ENCODE results near the gene BRME1.

Gene BRME1

DNA sequence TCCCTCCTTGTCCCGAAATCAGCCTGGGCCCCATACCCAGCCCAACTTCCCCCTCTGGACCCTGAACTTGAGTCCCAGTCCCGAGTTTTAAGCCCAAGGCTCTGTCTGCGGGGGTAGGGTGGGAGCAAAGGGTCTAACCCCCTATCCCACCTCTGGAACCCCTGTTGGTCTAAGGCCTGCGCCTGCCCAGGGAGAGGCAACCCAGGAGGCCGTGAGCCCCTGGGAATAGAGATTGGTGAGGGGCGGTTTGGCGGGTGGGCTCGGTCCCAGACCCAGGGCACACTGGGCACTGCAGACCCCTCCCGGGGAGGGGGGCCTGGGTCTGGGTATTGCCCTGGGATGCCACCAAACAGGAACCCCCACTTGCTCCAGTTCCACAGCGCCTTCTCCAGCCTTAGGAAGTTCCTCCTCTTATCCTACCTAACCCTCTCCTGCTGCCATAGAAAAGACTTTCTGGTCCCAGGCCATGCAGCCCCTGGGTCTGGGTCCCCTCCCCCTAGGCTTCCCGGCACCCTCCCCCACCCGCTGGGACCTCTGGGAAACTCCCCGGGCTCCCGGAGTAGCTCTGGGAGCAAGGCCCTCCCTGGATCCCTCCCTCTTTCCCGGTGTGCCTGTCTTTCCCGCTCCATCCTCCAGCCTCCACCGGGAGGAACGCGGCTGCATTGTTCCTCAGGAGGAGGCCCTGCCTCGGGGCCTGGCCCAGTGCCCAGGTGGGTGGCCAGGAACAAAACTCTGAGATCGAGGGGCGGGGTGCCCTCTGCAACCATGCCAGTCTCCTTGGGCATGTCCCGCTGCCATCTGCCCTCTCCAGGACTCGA lies 62.6 kb downstream of the BRME1 start:
- FAIRE-seq = no peak

DNA sequence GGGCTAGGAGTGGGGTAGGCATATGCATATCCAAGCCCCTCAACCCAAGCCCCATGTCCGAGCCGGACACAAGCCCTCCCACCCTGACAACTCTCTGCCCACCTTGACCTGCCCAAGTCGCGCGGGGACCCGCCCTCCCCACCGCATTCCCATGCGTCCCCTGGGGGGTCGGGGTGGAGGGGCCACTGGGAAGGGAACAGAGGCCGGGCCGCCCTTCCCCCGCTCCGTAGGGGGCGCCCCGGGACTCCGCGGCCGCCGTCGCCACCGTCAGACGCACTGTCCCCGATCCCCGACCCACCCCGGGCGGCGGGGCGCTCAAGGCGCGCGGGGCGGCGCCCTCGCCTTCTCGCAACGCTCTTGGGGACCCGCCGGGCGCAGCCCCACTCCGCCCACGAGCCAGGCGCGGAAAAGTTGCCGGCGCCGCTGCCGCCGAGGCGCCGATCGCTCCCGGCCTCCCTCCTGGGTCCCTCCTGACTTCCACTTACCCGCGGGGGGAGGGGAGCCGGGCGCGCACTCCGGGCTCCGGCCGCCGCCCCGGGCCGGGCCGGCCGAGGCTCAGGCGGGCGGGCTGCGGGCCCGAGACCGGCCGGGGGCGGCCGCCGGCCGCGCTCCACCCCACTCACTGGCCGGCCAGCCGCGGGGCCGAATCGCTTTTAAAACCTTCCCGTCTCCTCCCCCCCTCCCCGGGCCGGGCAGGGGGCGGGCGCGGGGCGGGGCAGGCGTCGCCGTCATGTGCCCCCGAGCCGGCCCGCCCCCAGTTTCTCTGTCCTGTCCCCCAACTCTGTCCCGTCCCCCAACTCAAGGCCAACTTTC lies 63.4 kb downstream of the BRME1 start:
- no peak for FAIRE-seq

DNA sequence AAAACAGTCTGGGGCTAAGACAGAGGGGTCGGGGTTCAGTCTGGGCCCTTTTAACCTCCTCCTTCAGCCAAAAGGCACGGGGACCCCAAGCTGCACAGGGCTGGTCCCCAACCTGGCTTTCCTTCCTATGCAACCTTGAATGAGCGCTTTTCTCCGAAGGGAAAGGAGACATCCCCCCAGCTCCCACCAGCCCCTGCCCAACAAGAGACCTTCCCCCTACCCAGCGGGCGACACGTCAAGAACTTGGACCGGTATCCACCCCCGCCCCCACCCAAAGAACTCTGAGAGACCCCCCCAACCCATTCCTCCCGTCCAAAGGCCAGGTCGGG lies 64.0 kb downstream of the BRME1 start:
- FAIRE-seq = no peak

DNA sequence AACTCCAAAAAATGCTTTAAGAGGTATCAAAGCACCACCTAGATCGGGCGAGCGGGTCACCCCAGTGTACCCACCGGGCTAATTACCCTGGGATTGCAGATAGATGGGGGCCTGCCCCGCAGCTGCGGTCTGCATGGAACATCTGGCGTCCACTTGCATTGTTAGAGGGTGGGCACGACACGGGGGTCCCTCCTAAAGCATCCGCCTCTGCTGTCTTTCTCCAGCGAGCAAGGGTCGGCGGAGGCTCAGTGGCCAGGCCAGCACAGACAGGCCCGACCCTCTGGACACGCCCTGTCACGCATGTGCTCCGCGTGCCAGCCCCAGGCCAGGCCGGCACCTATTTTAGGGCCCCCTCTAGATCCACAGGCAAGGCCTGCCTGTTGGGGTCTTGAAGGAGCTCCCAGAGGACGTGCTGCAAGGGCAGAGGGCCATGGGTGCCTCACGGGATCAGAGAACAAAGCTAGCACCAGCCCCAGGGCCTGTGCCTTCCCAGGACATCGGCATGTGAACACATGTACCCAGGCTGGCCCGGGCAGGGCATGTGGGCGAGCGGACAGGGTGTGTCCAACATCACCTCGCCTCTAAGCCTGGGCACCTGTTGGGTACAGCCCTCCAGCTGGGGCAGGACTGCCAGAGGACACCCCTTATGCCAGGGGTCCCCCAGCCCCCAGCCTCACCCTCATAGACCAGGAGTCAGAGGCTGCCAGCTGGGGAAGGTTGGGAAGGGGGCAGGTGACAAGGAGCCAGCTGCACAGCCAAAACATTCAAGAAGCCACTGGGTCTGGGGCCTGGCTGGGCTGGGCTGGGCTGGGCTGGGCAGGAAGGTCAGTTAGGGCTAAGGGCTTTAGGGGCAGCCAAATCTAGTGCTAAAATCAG lies 64.6 kb downstream of the BRME1 start:
- no peak for FAIRE-seq

DNA sequence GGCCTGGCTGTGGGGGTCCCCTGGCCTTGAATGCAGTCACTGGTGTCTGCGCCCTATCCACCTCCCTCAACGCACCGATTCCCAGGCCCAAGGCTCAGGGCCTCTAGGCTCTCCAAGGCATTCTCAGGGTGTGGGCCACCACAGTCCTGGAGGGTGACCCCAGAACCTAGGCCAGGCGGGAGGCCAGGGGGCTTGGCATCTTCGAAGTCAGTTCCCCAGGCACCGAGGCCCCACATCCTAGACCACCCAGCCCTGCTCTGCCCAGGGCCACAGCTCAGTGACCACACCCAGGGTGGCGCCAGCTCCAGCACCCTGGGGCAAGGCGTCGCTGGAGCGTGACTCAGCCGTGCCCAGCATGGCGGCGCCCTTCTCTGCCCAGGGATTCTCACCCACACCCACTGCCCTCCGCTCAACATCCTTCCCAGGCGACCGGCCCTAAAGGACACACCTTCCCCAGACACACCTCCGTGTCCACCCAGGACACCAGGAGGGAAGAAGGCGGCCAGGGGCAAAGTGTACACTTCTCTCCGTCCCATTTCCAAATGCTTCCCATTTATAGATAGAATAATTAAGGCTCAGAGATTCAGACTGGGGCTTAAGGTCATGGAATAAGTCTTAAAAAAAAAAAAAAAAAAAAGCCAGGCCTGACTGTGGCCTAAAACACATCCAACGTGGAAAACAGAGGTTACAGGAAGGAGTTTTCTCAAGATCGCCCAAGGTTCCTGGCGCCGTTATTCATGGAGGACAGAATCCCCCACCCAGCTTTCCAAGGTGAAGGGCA lies 65.4 kb downstream of the BRME1 start:
- no peak for FAIRE-seq

DNA sequence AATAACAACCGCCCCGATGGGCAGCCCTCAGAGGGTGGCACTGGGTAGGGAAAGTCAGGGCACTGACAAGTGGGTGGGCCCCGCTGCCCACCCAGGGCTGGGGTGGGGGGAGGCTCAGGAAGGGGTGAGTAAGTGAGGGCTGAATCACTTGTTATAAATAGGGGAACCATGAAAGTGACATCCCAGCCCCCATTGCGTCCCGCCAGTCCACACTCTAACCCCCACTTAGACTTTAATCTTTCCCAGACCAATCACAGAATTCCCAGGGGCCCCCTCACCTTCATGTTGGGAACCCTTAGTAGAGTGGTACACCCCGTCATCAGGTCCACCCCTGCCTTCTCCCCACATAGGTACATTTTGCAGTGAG lies 66.0 kb downstream of the BRME1 start:
- FAIRE-seq = no peak

DNA sequence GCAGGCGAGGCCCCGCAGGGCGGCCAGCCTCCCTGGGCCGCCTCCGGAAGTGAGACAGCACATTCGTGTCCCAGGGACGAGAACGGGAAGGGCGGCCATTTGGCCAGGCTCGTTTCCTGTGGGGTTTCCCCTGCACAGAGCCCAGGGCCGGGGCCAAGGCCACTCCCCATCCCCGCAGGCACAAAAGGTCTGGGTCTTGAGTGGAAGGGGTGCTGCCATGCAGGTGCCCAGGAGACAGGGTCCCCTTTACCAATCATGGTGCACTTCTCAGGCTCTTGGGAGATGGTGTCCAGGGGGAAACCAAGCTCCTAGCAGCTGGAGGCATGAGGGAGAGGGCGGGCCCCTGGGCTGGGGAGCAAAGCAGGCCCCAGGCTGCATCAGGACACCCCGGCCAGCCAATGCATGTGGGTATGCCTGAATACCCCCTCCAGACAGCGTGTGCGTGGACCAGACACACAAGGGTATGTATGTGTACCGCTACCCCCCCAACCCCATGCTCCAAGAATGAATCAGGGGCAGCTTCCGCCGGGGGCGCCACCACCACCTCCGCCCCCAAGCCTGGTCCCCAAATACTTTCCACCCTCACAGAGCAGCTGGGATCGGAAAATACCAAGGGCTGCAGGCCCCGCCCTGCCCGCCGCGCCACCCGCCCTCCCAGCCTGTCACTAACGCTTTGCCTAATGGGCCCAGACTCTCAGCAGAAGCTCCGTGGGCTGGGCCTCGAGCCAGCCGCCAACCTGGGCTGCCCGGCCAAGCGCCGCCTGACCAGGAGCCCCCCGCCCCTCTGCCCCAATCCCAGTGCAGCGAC lies 66.6 kb downstream of the BRME1 start:
- no peak for FAIRE-seq

DNA sequence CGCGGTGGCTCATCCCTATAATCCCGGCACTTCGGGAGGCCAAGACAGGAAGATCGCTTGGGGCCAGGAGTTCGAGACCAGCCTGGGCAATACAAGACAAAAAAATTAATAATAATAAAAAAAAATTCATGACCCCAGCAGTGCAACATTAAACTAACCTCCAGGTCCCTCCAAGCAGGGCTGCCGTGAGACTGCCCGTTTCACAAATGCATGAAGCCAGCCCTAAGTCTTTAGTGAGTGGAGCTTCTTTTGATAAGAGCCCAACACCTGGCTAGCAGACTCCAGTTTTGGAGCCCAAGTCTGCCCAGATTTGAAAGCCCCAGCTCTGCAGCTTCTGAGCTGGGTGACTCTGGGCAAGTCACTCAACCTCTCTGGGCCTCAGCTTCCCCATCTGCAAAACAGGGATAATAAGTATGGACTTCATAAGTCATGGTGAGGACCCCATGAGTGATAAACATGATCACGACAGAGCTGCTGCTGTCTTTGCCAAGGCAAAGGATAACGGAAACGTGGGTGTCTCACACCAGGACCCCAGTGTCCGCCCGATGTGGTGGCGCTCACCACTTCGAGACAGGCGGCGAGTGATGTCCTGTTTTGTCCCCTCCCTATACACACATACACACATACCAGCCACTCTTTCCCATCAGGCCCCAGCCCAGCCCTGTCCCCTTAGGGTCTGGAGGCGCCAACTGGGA lies 67.3 kb downstream of the BRME1 start:
- no peak for FAIRE-seq

DNA sequence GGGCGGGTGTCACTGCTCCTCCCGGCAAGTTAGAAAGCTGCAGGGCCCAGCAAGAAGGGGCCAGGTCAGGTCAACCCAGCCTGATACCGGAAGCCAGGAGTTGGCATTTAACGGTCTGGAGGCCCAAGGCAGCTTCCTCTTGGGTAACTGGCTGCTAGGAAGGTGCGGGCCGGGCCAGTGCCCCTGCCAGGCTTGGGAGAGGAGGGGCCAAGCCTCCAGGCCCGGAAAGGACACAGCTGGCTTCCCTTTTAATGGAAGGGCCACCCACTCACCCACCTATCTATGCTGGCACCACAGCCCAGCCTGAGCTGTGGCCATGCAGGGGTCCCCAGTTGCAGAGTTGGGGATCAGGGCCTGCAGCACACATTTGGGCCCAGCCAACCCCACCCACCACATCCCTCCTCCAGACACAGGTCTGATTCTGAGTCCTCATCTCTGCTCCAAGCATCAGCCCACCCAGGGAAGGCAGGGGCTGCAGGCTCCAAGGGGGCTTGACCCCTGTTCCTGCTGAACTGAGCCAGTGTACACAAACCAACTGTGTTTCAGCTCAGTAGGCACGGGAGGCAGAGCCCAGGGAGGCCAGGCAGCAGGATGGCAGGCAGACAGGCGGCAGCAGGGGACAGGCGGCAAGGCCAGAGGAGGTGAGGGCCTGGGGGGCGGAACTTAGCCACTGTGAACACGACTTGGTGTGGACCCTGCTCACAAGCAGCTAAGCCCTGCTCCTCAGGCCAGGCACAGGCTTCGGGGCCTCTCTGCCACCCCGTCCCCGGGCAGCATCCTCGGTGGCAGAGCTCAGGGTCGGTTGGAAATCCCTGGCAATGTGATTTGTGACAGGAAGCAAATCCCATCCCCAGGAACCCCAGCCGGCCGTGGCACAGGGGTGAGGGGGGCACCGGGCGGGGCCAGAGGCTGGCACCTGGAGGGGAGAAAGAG lies 69.9 kb downstream of the BRME1 start:
- FAIRE-seq = no peak

DNA sequence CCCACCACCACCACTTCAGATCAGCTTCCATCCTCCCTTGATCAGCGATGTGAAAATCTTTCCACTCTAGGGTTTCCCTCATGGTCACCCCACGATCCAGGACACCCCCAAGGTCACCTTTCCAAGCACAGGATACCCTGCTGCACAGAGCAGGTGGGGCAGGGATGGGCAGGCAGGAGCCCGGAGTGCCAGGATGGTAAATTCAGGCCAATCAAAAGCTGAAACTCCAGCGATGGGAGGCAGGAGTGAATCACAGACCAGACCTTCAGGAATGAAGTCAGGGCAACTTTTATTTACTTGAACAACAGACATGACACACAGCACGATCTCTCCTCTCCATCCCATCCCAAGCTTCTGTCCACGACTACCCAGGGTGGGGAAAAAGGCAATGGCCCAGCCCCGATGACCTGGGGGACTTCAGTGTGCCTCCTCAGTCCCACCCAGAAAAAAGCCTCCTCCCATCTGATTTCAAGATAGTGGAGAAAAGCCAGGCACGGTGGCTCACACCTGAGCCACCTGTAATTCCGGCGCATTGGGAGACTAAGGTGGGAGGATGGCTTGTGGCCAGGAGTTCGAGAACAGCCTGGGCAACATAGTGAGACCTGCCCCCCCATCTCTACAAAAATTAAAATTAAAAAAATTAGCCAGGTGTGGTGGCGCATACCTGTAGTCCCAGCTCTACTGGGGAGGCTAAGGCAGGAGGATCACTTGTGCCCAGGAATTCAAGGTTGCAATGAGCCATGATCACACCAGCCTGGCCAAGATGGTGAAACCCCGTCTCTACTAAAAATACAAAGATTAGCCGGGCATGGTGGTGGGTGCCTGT lies 71.5 kb downstream of the BRME1 start:
- no peak for FAIRE-seq

DNA sequence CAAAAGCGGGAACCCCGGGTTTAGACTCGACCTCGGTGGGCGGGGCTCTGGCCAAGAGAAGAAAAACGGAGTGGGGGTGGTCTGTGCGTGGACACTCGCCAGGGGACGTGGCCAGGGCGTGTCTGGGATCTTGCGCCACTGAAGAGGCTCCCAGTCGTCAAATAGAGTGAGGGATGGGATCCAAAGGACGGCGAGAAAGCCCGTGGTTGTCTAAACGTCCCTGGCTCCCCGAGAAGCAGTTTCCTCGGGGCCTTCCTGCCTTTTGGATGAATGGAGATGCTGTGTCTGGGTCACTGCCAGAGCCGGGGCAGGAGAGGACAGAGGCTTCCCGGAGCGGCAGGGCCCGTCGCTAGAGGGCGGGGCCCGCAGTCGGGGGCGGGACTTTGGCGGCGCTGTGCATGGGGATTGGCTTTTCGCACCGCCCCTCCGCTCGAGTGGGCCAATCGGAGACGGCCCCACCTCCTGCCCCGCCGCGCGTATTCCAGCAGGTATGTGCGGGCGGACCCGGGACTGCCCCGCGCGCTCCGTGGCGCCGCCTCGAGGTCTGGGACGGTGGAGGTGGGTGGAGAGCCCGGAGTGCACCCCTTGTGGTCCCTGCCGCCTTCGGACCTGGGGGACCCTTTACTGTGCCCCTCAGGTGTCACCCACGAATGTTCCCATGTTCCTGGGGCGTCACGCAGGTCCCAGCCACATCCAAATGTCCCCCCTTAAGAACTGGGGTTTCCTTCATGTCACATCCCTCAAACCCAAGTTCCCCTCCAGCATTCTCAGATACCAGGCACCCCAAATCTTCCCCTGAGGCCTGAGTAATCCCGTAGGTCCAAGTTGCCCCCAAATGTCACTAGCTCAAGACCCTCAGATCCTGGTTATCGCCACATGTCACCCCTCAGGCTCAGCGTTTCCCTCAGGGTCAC lies 72.3 kb downstream of the BRME1 start:
- no peak for FAIRE-seq
